Brain microvascular endothelial cell (primary cell): ENCODE results near the gene CALY.

Source experiments
- DNase-seq: peaks from one replicate; pipeline ENCODE4 v3.0.0-alpha.2; 2020
- H3K27ac ChIP-seq: fragments of 250-450 bp; sonication (Bioruptor Pico); 2 replicates; pipeline ENCODE4 v1.5.1; 2020; ENCODE audit warnings: mild to moderate bottlenecking, moderate library complexity
- H3K27me3 ChIP-seq: fragments of 250-450 bp; sonication (Bioruptor Pico); replicated peaks from 2 replicates; pipeline ENCODE4 v1.5.1; 2020; ENCODE audit warnings: mild to moderate bottlenecking
- H3K36me3 ChIP-seq: fragments of 250-450 bp; sonication (Bioruptor Pico); replicated peaks from 2 replicates; pipeline ENCODE4 v1.5.1; 2020; ENCODE audit warnings: mild to moderate bottlenecking
- H3K4me3 ChIP-seq: 2 replicates; pipeline ENCODE4 v1.5.1; 2011; ENCODE audit warnings: low read depth, mild to moderate bottlenecking, control low read depth, low read length, moderate library complexity
- CTCF ChIP-seq: IDR thresholded peaks from 2 replicates; pipeline ENCODE4 v1.5.1; 2011; ENCODE audit warnings: low read depth, mild to moderate bottlenecking, moderate library complexity, low read length, control low read depth, inconsistent platforms; ENCODE audit errors: missing control alignments
- in situ Hi-C: cut with HindIII; loops from 2 replicates; pipeline ENCODE4 v1.10.0; 2017; ENCODE audit warnings: low sequenced_read_pairs, low pct_ligation_motif_present

The CALY gene

GRCh38 chr10:133351408-133352318, 15.0 kb upstream of the CALY start:
- no peaks in the 10 kb centered on the region for H3K27me3 ChIP-seq
- H3K27ac ChIP-seq: no peak overlapping the region
- no peaks in the 10 kb centered on the region for H3K36me3 ChIP-seq
- peak; percentile 11 for TF ChIP-seq CTCF
- H3K4me3 ChIP-seq: no peak overlapping the region
- in situ Hi-C loops: no loop called here
- no peak for DNase-seq

GRCh38 chr10:133350950-133351329, 14.2 kb upstream of the CALY start:
- in situ Hi-C loops: no loop called here
- no peak for DNase-seq
- no peaks in the 10 kb centered on the region for H3K27me3 ChIP-seq
- H3K4me3 ChIP-seq: no peak overlapping the region
- no peak for TF ChIP-seq CTCF
- H3K36me3 ChIP-seq: no peaks in the 10 kb centered on the region
- no peak overlapping the region for H3K27ac ChIP-seq

- Histone ChIP-seq H3K27ac (no peak overlapping the region), H3K4me3 (no peak overlapping the region), H3K36me3 (no peaks in the 10 kb centered on the region), H3K27me3 (no peaks in the 10 kb centered on the region)
- DNase-seq: no peak
- no peak for TF ChIP-seq CTCF
- in situ Hi-C loops: no loop called here
Measured at GRCh38 chr10:133350283-133350949, 13.7 kb upstream of the CALY start.

GRCh38 chr10:133349577-133350011, 12.9 kb upstream of the CALY start:
- no peaks in the 10 kb centered on the region for H3K36me3 ChIP-seq
- H3K27me3 ChIP-seq: no peaks in the 10 kb centered on the region
- no peak overlapping the region for H3K4me3 ChIP-seq
- no peak overlapping the region for H3K27ac ChIP-seq
- TF ChIP-seq CTCF: no peak
- no peak for DNase-seq
- in situ Hi-C loops: no loop called here

GRCh38 chr10:133349160-133349568, 12.5 kb upstream of the CALY start:
- no peak for DNase-seq
- Histone ChIP-seq H3K36me3 (no peaks in the 10 kb centered on the region), H3K27ac (no peak overlapping the region), H3K4me3 (no peak overlapping the region), H3K27me3 (no peaks in the 10 kb centered on the region)
- in situ Hi-C loops: no loop called here
- TF ChIP-seq CTCF: no peak
